Measurements from ENCODE around the gene OLFM1.

DNA sequence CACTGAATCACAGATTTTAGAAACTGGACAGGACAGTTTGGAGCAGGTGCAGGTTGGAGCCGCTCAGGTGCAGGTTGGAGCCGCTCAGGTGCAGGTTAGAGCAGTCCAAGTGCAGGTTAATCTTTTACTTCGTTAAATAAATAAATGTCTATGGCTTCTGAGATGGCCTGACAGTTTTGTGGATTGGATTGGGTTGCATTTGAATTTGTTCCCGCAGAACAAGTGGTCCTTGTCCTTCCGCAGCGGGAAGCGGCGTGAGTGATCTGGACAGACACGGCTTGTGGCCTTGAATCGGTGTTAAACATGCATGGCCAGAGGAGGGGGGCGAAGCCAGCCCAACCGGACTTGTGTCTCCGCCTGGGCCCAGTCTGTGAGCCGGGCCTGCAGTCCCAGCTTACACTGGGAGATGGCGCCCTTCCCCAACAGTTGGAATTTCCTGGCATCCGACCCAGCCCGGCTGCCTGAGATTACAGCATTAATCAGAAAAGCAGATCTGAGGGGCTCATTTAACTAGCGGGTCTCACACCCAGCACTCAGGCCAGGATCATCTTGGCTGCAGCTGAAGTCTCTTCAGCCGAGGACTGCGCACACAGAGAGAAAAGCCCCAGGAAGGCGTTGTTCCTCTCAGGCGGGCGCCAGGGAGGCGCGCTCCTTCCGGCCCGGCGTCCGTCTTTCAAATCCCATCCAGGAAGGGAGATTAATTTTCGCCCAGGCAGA is 1.5 kb upstream of the OLFM1 start:
- TF ChIP-seq, protein P1, sequence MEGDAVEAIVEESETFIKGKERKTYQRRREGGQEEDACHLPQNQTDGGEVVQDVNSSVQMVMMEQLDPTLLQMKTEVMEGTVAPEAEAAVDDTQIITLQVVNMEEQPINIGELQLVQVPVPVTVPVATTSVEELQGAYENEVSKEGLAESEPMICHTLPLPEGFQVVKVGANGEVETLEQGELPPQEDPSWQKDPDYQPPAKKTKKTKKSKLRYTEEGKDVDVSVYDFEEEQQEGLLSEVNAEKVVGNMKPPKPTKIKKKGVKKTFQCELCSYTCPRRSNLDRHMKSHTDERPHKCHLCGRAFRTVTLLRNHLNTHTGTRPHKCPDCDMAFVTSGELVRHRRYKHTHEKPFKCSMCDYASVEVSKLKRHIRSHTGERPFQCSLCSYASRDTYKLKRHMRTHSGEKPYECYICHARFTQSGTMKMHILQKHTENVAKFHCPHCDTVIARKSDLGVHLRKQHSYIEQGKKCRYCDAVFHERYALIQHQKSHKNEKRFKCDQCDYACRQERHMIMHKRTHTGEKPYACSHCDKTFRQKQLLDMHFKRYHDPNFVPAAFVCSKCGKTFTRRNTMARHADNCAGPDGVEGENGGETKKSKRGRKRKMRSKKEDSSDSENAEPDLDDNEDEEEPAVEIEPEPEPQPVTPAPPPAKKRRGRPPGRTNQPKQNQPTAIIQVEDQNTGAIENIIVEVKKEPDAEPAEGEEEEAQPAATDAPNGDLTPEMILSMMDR (IDR thresholded peaks at IDR 0.05; ENCODE audit: low read depth, low read length), result peak; percentile 59
- no peak for TF ChIP-seq EZH2phosphoT487 (IDR thresholded peaks at IDR 0.05; ENCODE audit: low read depth)
